SK-N-SH treated with all-trans-retinoic acid at 6 μM for 48 hours (cell line): ENCODE measurements around the gene TCEA3.

Source experiments
- ATAC-seq: fragments of 200-7000 bp; cut with Tn5 transposase; 3 replicates; pipeline ENCODE4 v1.9.1; 2020; ENCODE audit warnings: mild to moderate bottlenecking, moderate library complexity
- ARNTL ChIP-seq: fragments of 450-650 bp; formaldehyde crosslinking; IDR thresholded peaks from 2 replicates; pipeline ENCODE4 v1.5.0; 2020; ENCODE audit warnings: low read depth, mild to moderate bottlenecking, moderate library complexity, borderline replicate concordance
- BACH2 ChIP-seq: fragments of 250-450 bp; sonication (Bioruptor Pico); IDR thresholded peaks from 2 replicates; pipeline ENCODE4 v1.9.0; 2021; ENCODE audit warnings: mild to moderate bottlenecking, borderline replicate concordance
- CREB5 ChIP-seq: fragments of 250-450 bp; sonication (Bioruptor Pico); IDR thresholded peaks from 2 replicates; pipeline ENCODE4 v1.5.1; 2020; ENCODE audit warnings: low read depth, mild to moderate bottlenecking, moderate library complexity
- CSDC2 ChIP-seq: fragments of 250-450 bp; sonication (Bioruptor Pico); IDR thresholded peaks from 2 replicates; pipeline ENCODE4 v1.5.0; 2020; ENCODE audit warnings: mild to moderate bottlenecking, moderate library complexity
- ESRRG ChIP-seq: fragments of 250-450 bp; sonication (Bioruptor Pico); IDR thresholded peaks from 2 replicates; pipeline ENCODE4 v1.6.1; 2021; ENCODE audit warnings: mild to moderate bottlenecking
- GLIS3 ChIP-seq: fragments of 250-450 bp; sonication (Bioruptor Pico); IDR thresholded peaks from 2 replicates; pipeline ENCODE4 v1.5.0; 2020; ENCODE audit warnings: mild to moderate bottlenecking, moderate library complexity
- ISL1 ChIP-seq: fragments of 250-450 bp; sonication (Bioruptor Pico); IDR thresholded peaks from 2 replicates; pipeline ENCODE4 v2.1.2; 2022; ENCODE audit warnings: mild to moderate bottlenecking, moderate library complexity
- OSR1 ChIP-seq: fragments of 250-450 bp; sonication (Bioruptor Pico); IDR thresholded peaks from 2 replicates; pipeline ENCODE4 v1.8.0; 2022; ENCODE audit warnings: moderate library complexity, mild to moderate bottlenecking, inconsistent platforms
- POU6F1 ChIP-seq: fragments of 250-450 bp; sonication (Bioruptor Pico); IDR thresholded peaks from 2 replicates; pipeline ENCODE4 v1.8.0; 2021; ENCODE audit warnings: low read depth, mild to moderate bottlenecking, moderate library complexity, borderline replicate concordance
- PPARA ChIP-seq: fragments of 250-450 bp; sonication (Bioruptor Pico); IDR thresholded peaks from 2 replicates; pipeline ENCODE4 v1.5.0; 2020; ENCODE audit warnings: mild to moderate bottlenecking, borderline replicate concordance
- RARB ChIP-seq: fragments of 250-450 bp; sonication (Bioruptor Pico); IDR thresholded peaks from 2 replicates; pipeline ENCODE4 v1.8.0; 2021; ENCODE audit warnings: mild to moderate bottlenecking, moderate library complexity
- SNAI2 ChIP-seq: fragments of 250-450 bp; sonication (Bioruptor Pico); IDR thresholded peaks from 2 replicates; pipeline ENCODE4 v1.5.0; 2020; ENCODE audit warnings: mild to moderate bottlenecking, moderate library complexity
- TCF4 ChIP-seq: fragments of 250-450 bp; sonication (Bioruptor Pico); IDR thresholded peaks from 2 replicates; pipeline ENCODE4 v1.8.0; 2021; ENCODE audit warnings: mild to moderate bottlenecking, moderate library complexity, borderline replicate concordance
- TOX ChIP-seq: fragments of 250-450 bp; sonication (Bioruptor Pico); IDR thresholded peaks from 2 replicates; pipeline ENCODE4 v1.8.0; 2021; ENCODE audit warnings: mild to moderate bottlenecking, moderate library complexity, borderline replicate concordance
- ZC3H10 ChIP-seq: fragments of 250-450 bp; sonication (Bioruptor Pico); IDR thresholded peaks from 2 replicates; pipeline ENCODE4 v1.5.1; 2021; ENCODE audit warnings: mild to moderate bottlenecking, moderate library complexity
- ZFP3 ChIP-seq: fragments of 250-450 bp; sonication (Bioruptor Pico); IDR thresholded peaks from 2 replicates; pipeline ENCODE4 v1.5.0; 2020; ENCODE audit warnings: mild to moderate bottlenecking, moderate library complexity
- ZFP30 ChIP-seq: fragments of 450-650 bp; formaldehyde crosslinking; IDR thresholded peaks from 2 replicates; pipeline ENCODE4 v1.5.0; 2022; ENCODE audit warnings: mild to moderate bottlenecking, moderate library complexity
- ZNF565 ChIP-seq: fragments of 450-650 bp; formaldehyde crosslinking; conservative IDR thresholded peaks from 2 replicates; pipeline ENCODE4 v1.5.0; 2020; ENCODE audit warnings: low read depth, mild to moderate bottlenecking, moderate library complexity
- ZNF70 ChIP-seq: fragments of 450-650 bp; formaldehyde crosslinking; IDR thresholded peaks from 2 replicates; pipeline ENCODE4 v1.5.0; 2020; ENCODE audit warnings: mild to moderate bottlenecking, moderate library complexity
- ZNF8 ChIP-seq: fragments of 450-650 bp; formaldehyde crosslinking; IDR thresholded peaks from 2 replicates; pipeline ENCODE4 v1.5.0; 2020; ENCODE audit warnings: mild to moderate bottlenecking, moderate library complexity
- TF ChIP-seq, protein P1 (sequence below): fragments of 250-450 bp; sonication (Bioruptor Pico); IDR thresholded peaks from 2 replicates; pipeline ENCODE4 v1.8.0; 2020; ENCODE audit warnings: mild to moderate bottlenecking, moderate library complexity, borderline replicate concordance
- TF ChIP-seq, protein P2 (sequence below): fragments of 250-450 bp; sonication (Bioruptor Pico); IDR thresholded peaks from 2 replicates; pipeline ENCODE4 v1.5.1; 2021; ENCODE audit warnings: mild to moderate bottlenecking, moderate library complexity
- TF ChIP-seq, protein P3 (sequence below): fragments of 250-450 bp; sonication (Bioruptor Pico); IDR thresholded peaks from 2 replicates; pipeline ENCODE4 v1.5.0; 2020; ENCODE audit warnings: mild to moderate bottlenecking, moderate library complexity

The TCEA3 gene

DNA sequence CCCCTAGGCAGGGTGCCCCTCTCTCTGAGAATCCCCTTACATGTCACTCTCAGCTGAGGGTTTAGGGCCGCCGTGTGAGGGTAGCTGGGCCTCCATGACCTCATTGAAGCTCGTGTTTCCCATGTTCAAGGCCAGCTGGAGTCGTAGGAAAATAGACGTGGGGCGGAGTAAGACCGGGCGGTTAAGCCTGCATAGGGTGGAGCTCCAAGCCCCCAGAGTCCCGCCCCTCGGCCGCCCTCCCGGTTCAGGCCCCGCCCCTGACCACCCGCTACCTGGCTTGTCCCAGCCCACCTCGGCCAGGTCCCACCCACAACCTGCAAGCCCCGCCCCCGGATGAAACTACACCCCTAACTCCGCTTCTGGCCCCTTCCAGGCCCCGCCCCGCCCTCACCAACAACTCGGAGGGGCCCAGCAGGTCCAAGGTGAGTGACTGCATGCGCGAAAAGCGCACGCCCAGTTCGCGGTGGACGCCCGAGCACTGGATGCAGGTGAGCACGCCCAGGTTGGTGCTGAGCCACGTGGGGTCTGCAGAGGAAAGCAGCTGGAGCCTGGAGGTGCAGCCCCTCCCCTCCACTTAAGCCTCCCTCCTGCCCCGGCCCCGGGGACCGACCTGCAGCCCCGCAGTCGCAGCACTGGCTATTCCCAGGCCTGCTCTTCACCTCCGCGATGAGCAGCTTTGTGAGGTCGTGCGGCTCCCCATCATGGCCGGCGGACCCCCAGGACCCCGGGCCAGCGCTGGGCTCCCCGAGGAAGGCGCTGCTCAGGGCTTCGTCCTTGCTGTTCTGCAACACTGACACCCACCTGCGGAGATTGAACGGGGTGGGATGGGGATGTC is 12.2 kb upstream of the TCEA3 start:
- no peak for ATAC-seq

DNA sequence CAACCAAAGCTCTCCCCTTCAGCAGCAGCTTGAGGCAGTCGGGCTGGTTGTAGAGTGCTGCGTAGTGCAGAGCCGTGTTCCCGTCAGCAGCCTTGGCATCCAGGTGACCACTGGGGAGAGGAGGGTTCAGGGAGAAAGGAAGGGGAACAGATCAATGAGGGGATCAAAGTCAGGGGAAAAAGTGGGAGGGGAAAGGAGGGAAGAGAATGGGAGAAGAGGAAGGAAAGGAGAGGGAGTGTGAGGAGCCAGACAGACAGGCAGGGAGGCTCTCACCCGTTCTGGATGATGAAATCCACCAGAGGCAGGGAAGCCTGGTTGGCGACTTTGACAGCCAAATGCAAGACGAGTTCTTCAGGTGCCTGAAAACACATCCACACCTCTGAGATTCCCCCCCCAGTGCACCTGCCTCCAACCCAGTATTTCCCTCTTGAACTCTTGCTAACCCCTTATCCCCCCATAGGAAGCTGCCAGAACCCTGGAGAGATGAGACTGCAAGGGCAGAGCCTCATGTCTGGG is 9.8 kb upstream of the TCEA3 start:
- TF ChIP-seq, protein P1, sequence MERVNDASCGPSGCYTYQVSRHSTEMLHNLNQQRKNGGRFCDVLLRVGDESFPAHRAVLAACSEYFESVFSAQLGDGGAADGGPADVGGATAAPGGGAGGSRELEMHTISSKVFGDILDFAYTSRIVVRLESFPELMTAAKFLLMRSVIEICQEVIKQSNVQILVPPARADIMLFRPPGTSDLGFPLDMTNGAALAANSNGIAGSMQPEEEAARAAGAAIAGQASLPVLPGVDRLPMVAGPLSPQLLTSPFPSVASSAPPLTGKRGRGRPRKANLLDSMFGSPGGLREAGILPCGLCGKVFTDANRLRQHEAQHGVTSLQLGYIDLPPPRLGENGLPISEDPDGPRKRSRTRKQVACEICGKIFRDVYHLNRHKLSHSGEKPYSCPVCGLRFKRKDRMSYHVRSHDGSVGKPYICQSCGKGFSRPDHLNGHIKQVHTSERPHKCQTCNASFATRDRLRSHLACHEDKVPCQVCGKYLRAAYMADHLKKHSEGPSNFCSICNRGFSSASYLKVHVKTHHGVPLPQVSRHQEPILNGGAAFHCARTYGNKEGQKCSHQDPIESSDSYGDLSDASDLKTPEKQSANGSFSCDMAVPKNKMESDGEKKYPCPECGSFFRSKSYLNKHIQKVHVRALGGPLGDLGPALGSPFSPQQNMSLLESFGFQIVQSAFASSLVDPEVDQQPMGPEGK, result no peak
- TF ChIP-seq TOX (CRISPR knock-in tag), result no peak
- TF ChIP-seq ZFP30 (CRISPR knock-in tag), result no peak
- ATAC-seq, result no peak

More for the DNA sequence above, 12.2 kb upstream of the TCEA3 start:
- TF ChIP-seq ZFP30 (CRISPR knock-in tag), result no peak
- TF ChIP-seq, protein P2, sequence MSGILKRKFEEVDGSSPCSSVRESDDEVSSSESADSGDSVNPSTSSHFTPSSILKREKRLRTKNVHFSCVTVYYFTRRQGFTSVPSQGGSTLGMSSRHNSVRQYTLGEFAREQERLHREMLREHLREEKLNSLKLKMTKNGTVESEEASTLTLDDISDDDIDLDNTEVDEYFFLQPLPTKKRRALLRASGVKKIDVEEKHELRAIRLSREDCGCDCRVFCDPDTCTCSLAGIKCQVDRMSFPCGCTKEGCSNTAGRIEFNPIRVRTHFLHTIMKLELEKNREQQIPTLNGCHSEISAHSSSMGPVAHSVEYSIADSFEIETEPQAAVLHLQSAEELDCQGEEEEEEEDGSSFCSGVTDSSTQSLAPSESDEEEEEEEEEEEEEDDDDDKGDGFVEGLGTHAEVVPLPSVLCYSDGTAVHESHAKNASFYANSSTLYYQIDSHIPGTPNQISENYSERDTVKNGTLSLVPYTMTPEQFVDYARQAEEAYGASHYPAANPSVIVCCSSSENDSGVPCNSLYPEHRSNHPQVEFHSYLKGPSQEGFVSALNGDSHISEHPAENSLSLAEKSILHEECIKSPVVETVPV (CRISPR knock-in tag), result no peak
- no peak for TF ChIP-seq SNAI2 (CRISPR knock-in tag)
- TF ChIP-seq PPARA (CRISPR knock-in tag), result no peak
- no peak for TF ChIP-seq ESRRG (CRISPR knock-in tag)
- TF ChIP-seq ZNF8 (CRISPR knock-in tag), result no peak
- TF ChIP-seq TCF4, result no peak
- no peak for TF ChIP-seq ISL1 (CRISPR knock-in tag)
- TF ChIP-seq POU6F1, result no peak
- no peak for TF ChIP-seq BACH2

- no peak for TF ChIP-seq TOX (CRISPR knock-in tag)
- TF ChIP-seq ESRRG (CRISPR knock-in tag), result no peak
- no peak for TF ChIP-seq ZFP3
- TF ChIP-seq, protein P3, sequence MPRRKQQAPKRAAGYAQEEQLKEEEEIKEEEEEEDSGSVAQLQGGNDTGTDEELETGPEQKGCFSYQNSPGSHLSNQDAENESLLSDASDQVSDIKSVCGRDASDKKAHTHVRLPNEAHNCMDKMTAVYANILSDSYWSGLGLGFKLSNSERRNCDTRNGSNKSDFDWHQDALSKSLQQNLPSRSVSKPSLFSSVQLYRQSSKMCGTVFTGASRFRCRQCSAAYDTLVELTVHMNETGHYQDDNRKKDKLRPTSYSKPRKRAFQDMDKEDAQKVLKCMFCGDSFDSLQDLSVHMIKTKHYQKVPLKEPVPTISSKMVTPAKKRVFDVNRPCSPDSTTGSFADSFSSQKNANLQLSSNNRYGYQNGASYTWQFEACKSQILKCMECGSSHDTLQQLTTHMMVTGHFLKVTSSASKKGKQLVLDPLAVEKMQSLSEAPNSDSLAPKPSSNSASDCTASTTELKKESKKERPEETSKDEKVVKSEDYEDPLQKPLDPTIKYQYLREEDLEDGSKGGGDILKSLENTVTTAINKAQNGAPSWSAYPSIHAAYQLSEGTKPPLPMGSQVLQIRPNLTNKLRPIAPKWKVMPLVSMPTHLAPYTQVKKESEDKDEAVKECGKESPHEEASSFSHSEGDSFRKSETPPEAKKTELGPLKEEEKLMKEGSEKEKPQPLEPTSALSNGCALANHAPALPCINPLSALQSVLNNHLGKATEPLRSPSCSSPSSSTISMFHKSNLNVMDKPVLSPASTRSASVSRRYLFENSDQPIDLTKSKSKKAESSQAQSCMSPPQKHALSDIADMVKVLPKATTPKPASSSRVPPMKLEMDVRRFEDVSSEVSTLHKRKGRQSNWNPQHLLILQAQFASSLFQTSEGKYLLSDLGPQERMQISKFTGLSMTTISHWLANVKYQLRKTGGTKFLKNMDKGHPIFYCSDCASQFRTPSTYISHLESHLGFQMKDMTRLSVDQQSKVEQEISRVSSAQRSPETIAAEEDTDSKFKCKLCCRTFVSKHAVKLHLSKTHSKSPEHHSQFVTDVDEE (CRISPR knock-in tag), result no peak
- TF ChIP-seq RARB (CRISPR knock-in tag), result no peak
- no peak for TF ChIP-seq ZNF565 (CRISPR knock-in tag)
- TF ChIP-seq TCF4, result no peak
- no peak for TF ChIP-seq GLIS3 (CRISPR knock-in tag)
- TF ChIP-seq ZNF70, result no peak
- TF ChIP-seq, protein P1, result no peak
- no peak for TF ChIP-seq ARNTL
- no peak for TF ChIP-seq OSR1 (CRISPR knock-in tag)
- no peak for TF ChIP-seq SNAI2 (CRISPR knock-in tag)
- no peak for TF ChIP-seq CSDC2 (CRISPR knock-in tag)
- no peak for TF ChIP-seq ZC3H10 (CRISPR knock-in tag)
- TF ChIP-seq CREB5 (CRISPR knock-in tag), result no peak
- TF ChIP-seq ISL1 (CRISPR knock-in tag), result no peak
- no peak for TF ChIP-seq ZNF8 (CRISPR knock-in tag)
- TF ChIP-seq ZFP30 (CRISPR knock-in tag), result no peak
- no peak for TF ChIP-seq POU6F1
- no peak for ATAC-seq
Observed at GRCh38 chr1:23433122-23433521, 8.6 kb upstream of the TCEA3 start.
